H1 (cell line): Measurements from ENCODE around the gene RIN3. TPM values are rescaled to one million over a fixed set of nuclear protein-coding genes. Genes with fewer than 3 reads are reported as not detected.

Experiments
- CEBPB ChIP-seq: IDR thresholded peaks from 2 replicates; pipeline ENCODE4 v1.6.1; 2012; ENCODE audit warnings: low read depth, low read length
- CTBP2 ChIP-seq: IDR thresholded peaks from 2 replicates; pipeline ENCODE4 v1.7.0; 2011; ENCODE audit warnings: borderline replicate concordance, mild to moderate bottlenecking, moderate library complexity, mixed read lengths, low read length; ENCODE audit not compliant: insufficient read depth, insufficient read length
- ZNF274 ChIP-seq: IDR thresholded peaks from 2 replicates; pipeline ENCODE4 v1.7.0; 2012; ENCODE audit warnings: low read length, borderline replicate concordance; ENCODE audit errors: extremely low read depth
- polyA plus RNA-seq, 7 experiments: library from polyadenylated mRNA; depleted of rRNA in 3 of 7; stranded (reverse) in 5 of 7; unstranded in 2 of 7; fragments of >200 nt in 5 of 7; fragments of 200-250 nt in 2 of 7; gene quantifications; 1 replicate in 5 of 7; 2 replicates in 1 of 7; 4 replicates in 1 of 7; pipeline versions ENCODE4 v1.2.1 to v1.2.3, GENCODE V29; 2011 to 2013; ENCODE audit warnings: missing spikeins in 2 of 7, mixed read lengths in 2 of 7
- total RNA-seq: library from RNA; stranded (reverse); fragmentation: NEBNext Ultra II Directional; extraction: Animal tissue kit (Norgen Biotek cat#: 25700); gene quantifications from 2 replicates; pipeline ENCODE4 v1.2.1, GENCODE V29; 2021
- TF ChIP-seq, protein P1 (sequence below): IDR thresholded peaks from 2 replicates; pipeline ENCODE4 v1.6.1; 2012; ENCODE audit warnings: low read length, inconsistent platforms

The RIN3 gene
- total and polyA plus RNA-seq, 2 of the 8 experiments (the other 6 are each of a cell fraction or from before 2014, with no cell fraction given), result 0.59 to 1.5 TPM

DNA sequence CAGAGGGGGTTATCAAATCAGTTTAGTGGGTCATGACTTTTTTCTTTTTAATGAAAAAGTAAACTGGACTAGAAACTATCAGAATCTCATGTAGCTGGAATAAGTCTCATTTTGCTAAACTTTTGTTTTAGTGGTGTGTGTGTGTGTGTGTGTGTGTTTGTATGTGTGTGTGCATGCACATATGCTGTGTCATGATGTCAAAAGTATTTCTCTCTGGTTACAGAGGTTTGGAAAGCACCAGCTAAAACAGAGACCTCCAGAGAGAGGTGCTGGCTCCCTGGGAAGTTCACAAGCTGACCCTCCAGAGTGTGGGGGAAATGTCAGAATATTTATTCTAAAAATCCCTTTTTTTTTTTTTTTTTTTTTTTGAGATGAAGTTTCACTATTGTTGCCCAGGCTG lies 120.1 kb downstream of the RIN3 start (continued):
- TF ChIP-seq, protein P1, sequence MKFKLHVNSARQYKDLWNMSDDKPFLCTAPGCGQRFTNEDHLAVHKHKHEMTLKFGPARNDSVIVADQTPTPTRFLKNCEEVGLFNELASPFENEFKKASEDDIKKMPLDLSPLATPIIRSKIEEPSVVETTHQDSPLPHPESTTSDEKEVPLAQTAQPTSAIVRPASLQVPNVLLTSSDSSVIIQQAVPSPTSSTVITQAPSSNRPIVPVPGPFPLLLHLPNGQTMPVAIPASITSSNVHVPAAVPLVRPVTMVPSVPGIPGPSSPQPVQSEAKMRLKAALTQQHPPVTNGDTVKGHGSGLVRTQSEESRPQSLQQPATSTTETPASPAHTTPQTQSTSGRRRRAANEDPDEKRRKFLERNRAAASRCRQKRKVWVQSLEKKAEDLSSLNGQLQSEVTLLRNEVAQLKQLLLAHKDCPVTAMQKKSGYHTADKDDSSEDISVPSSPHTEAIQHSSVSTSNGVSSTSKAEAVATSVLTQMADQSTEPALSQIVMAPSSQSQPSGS, result no peak
- TF ChIP-seq CEBPB (no peak), ZNF274 (no peak), CTBP2 (no peak)
